ENCODE data around the gene TMEM120A. TPM values are rescaled to one million over a fixed set of nuclear protein-coding genes. Genes with fewer than 3 reads are reported as not detected.

TMEM120A gene
- total RNA-seq, 1 experiment from 2014 or later: 28.8 TPM

GRCh38 chr7:76000566-76000965 is 6.2 kb upstream of the TMEM120A start:
- DNase-seq (ENCODE audit: low read depth): no peak
- in situ Hi-C loops (cut with HindIII; ENCODE audit: low pct_unique_long_range_greater_than_20kb, low sequenced_read_pairs): no loop called here

- no peak for DNase-seq (ENCODE audit: low read depth)
- in situ Hi-C loops (cut with HindIII; ENCODE audit: low pct_unique_long_range_greater_than_20kb, low sequenced_read_pairs): no loop called here
Measured at GRCh38 chr7:75998038-75998437, 3.6 kb upstream of the TMEM120A start.

- DNase-seq (ENCODE audit: low read depth): no peak
- in situ Hi-C loops (cut with HindIII; ENCODE audit: low pct_unique_long_range_greater_than_20kb, low sequenced_read_pairs): no loop called here
Measured at GRCh38 chr7:75996476-75996875, 2.1 kb upstream of the TMEM120A start.

- DNase-seq (ENCODE audit: low read depth): no peak
- in situ Hi-C loops (cut with HindIII; ENCODE audit: low pct_unique_long_range_greater_than_20kb, low sequenced_read_pairs): no loop called here
Measured at GRCh38 chr7:75995996-75996395, 1.6 kb upstream of the TMEM120A start.

- in situ Hi-C loops (cut with HindIII; ENCODE audit: low pct_unique_long_range_greater_than_20kb, low sequenced_read_pairs): no loop called here
Measured at GRCh38 chr7:75995052-75995471, 667 bp upstream of the TMEM120A start.

DNA sequence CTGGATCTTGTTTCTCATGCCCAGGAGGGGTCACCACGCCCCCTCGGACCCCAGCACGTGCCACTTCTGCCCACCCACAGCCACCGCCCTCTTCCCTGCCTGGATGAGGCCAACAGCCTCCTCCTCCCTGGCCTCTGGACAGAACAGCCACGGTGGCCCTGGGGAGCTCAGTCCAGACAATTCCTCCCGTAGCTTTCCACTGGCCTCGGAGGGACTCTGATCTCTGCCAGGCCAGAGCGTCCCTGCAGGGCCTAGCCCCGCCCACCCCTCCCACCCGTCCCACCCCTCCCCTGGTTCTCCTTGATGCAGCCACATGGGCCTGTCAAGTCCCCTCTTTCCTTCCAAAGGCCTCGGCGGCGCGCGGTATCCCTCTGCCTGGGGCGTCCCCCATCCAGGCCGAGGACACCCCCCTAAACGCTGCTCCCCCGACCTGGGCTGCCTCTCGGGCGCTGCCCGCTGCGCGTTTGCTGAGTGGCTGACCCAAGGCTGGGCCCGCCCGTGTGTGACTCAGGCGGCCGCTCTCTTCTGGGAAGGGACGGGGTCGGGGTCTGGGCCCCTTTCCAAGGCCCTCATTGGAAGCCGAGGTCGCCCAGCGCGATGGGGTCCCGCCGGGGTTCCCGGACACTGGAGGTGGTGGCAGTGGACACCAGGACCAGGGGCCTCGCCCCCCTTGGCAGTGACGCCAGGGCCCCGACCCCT is 557 bp downstream of the TMEM120A start:
- DNase-seq (ENCODE audit: low read depth): peak; percentile 75
- in situ Hi-C loops (cut with HindIII; ENCODE audit: low pct_unique_long_range_greater_than_20kb, low sequenced_read_pairs): no loop called here

More at GRCh38 chr7:75995052-75995471, 667 bp upstream of the TMEM120A start:
- no peak for DNase-seq (ENCODE audit: low read depth)

GRCh38 chr7:75992083-75992755 is 2.2 kb downstream of the TMEM120A start:
- in situ Hi-C loops (cut with HindIII; ENCODE audit: low pct_unique_long_range_greater_than_20kb, low sequenced_read_pairs): no loop called here
- DNase-seq (ENCODE audit: low read depth): no peak

DNA sequence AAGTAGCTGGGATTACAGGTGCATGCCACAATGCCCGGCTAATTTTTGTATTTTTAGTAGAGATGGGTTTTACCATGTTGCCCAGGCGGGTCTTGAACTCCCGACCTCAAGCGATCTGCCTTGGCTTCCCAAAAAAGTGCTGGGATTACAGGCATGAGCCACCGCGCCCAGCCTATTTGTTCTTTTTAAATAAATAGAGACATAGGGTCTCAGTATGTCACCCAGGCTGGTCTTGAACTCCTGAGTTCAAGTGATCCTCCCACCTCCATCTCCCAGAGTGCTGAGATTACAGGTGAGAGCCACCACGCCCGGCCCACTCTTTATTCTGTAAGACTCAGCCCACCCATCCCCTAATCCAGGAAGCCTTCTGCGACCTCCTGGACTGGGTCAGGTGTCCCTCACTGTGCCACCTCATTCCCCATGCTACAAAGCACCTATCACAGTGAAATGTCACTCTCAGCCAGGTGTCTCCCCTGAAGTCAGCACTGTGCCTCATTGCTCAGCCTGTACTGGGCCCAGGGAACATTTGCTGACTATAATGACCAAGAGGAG is 2.8 kb downstream of the TMEM120A start:
- no peak for DNase-seq (ENCODE audit: low read depth)
- in situ Hi-C loops (cut with HindIII; ENCODE audit: low pct_unique_long_range_greater_than_20kb, low sequenced_read_pairs): no loop called here

DNA sequence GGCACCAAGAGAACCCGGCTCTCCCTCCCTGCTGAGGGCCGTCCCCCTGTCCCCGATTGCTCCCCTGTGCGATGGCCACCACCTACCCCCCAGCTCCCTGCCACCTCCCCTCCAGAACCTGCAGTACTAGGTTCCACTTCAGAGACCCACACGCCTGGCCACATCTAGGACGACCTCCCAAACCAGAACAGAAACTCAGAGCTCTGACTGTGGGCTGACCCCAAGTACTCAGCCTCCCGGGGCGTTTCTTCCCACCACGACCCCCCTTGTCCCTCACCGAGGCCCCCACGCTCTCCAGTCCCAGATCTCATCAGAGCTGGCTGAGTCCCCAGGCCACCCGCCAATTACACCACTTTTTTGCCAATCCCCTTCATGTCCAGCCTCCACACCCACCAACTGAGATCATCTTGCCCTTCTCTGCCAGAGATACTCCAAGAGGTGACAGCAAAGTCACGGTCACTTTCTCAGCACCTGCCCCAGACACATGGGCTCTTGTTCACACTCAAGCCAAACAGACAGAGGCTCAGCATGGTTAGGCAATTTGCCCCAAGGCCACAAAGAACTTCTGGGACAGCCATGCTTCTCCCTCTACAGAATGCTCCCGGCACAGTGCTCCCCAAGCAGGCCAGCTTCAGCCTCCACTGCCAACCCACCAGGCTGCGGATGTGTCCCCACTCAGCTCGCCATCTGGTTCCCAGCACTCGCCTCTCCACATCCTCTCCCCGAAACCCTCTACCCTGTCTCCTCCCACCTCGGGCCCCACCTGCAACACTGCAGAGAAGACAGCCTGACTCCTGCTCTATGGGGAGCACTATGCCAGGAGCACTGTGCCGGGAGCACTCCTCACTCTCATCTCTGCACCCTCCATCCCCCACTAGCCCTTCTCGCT is 4.7 kb downstream of the TMEM120A start:
- DNase-seq (ENCODE audit: low read depth): no peak
- in situ Hi-C loops (cut with HindIII; ENCODE audit: low pct_unique_long_range_greater_than_20kb, low sequenced_read_pairs): no loop called here

DNA sequence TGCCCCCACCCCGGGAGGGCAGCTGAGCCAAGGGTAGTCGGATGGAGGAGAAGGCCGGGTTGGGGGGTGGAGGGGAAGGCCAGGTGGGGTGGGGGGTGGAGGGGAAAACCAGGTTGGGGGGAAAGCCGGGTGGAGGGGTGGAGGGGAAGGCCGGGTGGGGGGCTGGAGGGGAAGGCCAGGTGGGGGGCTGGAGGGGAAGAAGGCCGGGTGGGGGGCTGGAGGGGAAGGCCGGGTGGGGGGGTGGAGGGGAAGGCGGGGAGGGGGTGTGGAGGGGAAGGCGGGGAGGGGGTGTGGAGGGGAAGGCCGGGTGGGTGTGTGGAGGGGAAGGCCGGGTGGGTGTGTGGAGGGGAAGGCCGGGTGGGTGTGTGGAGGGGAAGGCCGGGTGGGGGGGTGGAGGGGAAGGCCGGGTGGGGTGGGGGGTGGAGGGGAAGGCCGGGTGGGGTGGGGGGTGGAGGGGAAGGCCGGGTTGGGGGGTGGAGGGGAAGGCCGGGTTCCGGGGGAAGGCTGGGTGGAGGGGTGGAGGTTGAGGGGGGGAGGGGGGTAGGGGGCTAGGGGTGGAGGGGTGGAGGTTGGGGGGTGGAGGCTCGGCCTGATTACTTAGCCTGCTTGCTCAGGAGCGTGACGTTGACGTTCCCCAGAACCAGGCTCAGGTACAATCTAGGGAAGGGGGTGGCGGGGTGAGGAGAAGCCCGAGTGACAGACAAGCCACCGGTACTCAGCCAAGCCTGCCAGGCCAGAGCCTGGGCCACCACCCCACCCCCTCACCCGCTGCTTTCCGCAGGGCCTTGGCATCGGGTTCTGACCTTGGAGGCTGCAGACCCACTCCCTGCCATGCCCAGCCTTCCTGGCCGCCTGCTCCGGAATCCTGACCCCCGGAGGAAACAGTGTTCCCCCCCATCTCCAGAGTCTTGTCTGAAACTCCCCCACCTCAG is 5.6 kb downstream of the TMEM120A start:
- in situ Hi-C loops (cut with HindIII; ENCODE audit: low pct_unique_long_range_greater_than_20kb, low sequenced_read_pairs): no loop called here
- DNase-seq (ENCODE audit: low read depth): no peak

DNA sequence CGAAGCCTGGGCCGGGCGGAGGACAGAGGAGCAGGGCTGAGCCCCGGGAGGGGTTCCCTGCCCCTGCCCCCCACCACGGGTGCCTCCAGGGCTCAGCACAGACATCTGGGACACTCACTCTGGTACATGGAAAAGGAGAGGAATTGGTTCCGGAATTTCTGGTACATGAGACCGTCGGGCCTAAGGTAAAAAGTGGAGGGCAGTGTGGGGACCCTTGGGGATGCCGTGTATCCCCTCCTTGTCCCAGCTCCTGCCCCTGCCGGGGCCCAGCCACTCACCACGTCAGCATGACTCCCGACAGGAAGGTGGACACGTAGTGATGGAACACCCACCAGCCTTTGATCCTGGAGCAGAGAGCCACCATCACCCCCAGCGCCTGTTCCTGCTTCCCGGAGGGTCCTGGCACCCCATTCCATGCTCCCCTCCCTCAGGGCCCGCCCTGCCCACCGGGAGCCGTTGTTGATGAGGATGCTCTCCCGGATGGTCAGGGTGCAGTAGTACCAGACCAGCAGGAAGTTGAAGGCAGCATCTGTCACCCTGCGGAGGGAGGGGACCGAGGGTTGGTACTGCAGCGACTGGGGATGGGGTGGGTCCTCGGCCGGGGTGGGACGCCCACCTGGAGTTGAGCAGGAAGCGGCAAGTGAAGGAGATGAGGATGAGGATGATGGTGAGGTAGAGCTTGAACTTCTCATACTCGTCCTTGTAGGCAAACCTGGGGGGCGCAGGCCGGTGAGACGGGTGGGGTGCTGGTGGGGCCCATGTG is 6.4 kb downstream of the TMEM120A start:
- in situ Hi-C loops (cut with HindIII; ENCODE audit: low pct_unique_long_range_greater_than_20kb, low sequenced_read_pairs): no loop called here
- DNase-seq (ENCODE audit: low read depth): no peak

DNA sequence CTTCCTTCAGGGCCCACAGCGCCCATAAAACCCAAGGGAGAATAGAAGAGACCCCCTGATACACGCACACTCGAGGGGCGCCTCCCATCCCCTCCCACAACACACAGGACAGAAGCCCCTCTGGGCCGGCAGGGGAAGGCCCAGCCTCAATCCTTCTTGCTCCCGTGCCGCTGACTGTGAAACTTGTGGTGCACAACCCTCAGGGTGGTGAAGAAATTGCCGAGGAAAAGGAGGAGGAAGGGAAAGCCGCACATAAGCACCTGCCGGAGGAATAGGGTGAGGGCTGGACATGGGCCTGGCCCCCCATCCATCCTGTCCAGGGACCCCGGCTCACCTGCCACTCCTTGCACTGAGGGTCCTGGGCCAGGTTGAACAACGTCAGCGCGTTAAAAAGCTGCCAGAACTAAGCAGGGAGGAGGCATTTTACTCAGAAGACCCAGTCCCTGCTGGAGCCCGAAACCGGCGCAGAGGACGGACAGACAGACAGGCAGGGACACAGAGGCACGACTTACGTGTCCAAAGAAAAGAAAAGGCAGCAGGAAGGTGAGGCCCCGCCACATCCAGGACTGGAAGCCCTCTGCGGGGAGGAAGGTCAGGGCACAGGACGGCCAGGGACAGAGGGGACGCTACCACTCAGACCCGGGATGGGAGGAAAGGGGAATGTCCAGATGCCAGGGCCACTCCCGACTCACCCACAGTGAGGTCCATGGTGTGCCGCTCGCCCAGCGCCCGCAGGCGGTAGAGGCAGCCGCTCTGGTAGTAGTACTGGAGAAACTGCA is 7.2 kb downstream of the TMEM120A start:
- in situ Hi-C loops (cut with HindIII; ENCODE audit: low pct_unique_long_range_greater_than_20kb, low sequenced_read_pairs): no loop called here
- no peak for DNase-seq (ENCODE audit: low read depth)

DNA sequence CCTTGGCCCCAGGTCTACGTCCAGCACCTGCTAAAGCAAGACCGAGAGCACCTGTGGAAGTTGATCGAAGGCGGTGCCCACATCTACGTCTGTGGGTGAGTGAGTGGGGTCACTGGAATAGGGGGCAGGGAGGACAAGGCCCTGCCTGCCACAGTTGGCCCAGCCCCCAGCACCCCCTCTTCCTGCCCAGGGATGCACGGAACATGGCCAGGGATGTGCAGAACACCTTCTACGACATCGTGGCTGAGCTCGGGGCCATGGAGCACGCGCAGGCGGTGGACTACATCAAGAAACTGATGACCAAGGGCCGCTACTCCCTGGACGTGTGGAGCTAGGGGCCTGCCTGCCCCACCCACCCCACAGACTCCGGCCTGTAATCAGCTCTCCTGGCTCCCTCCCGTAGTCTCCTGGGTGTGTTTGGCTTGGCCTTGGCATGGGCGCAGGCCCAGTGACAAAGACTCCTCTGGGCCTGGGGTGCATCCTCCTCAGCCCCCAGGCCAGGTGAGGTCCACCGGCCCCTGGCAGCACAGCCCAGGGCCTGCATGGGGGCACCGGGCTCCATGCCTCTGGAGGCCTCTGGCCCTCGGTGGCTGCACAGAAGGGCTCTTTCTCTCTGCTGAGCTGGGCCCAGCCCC is 8.1 kb downstream of the TMEM120A start:
- in situ Hi-C loops (cut with HindIII; ENCODE audit: low pct_unique_long_range_greater_than_20kb, low sequenced_read_pairs): no loop called here

GRCh38 chr7:75985518-75986146 is 8.8 kb downstream of the TMEM120A start:
- in situ Hi-C loops (cut with HindIII; ENCODE audit: low pct_unique_long_range_greater_than_20kb, low sequenced_read_pairs): no loop called here
- DNase-seq (ENCODE audit: low read depth): no peak

More for the DNA sequence above, 8.1 kb downstream of the TMEM120A start:
- no peak for DNase-seq (ENCODE audit: low read depth)

- in situ Hi-C loops (cut with HindIII; ENCODE audit: low pct_unique_long_range_greater_than_20kb, low sequenced_read_pairs): no loop called here
- DNase-seq (ENCODE audit: low read depth): no peak
Measured at GRCh38 chr7:75985009-75985517, 9.3 kb downstream of the TMEM120A start.
